Kidney epithelial cell (primary cell): ENCODE data around the gene ATP5F1A. TPM values are rescaled to one million over a fixed set of nuclear protein-coding genes. Genes with fewer than 3 reads are reported as not detected.

Experiments used
- DNase-seq: peaks from one replicate; pipeline ENCODE4 v3.0.0-alpha.2; 2010; ENCODE audit warnings: low read depth
- H3K27me3 ChIP-seq: 2 replicates; pipeline ENCODE4 v1.6.0; 2011; ENCODE audit warnings: low read length; ENCODE audit not compliant: control insufficient read depth, insufficient read depth
- H3K36me3 ChIP-seq: 2 replicates; pipeline ENCODE4 v1.5.1; 2011; ENCODE audit warnings: low read length; ENCODE audit not compliant: control insufficient read depth, insufficient read depth
- H3K4me3 ChIP-seq: 2 replicates; pipeline ENCODE4 v1.5.1; 2011; ENCODE audit warnings: low read depth, mild to moderate bottlenecking, control low read depth, low read length
- total RNA-seq: library from RNA; depleted of rRNA; stranded (reverse); fragments of >200 nt; gene quantifications from 2 replicates; pipeline ENCODE4 v1.2.3, GENCODE V29; 2015
- TF ChIP-seq, protein P1 (sequence below): IDR thresholded peaks from 2 replicates; pipeline ENCODE4 v1.5.1; 2011; ENCODE audit warnings: mild to moderate bottlenecking, moderate library complexity, low read length, control low read depth, inconsistent platforms; ENCODE audit not compliant: insufficient read depth, poor library complexity, severe bottlenecking

ATP5F1A gene
- total RNA-seq, 1 donor from 2014 or later, result 364 TPM

DNA sequence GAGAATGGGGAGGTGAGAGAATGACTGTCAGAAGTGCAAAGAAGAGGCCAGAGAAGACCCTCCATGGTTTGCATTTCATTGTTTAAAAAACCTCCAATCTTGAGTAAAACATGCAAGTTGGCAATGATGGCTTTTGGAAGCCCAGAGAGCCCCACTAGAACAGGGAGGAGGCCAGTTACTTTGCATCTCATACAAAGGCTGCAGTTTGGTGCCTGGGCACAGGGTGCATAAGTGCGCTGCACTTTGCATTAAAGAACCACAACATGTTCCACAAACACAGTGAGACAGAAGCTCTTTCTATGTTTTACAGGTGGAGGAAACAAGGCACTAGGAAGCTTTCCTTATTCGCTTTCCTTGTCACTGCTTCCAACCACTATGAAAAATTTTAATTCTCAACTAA, 51.4 kb downstream of the ATP5F1A start:
- no peaks in the 10 kb centered on the region for H3K27me3 ChIP-seq
- TF ChIP-seq, protein P1, sequence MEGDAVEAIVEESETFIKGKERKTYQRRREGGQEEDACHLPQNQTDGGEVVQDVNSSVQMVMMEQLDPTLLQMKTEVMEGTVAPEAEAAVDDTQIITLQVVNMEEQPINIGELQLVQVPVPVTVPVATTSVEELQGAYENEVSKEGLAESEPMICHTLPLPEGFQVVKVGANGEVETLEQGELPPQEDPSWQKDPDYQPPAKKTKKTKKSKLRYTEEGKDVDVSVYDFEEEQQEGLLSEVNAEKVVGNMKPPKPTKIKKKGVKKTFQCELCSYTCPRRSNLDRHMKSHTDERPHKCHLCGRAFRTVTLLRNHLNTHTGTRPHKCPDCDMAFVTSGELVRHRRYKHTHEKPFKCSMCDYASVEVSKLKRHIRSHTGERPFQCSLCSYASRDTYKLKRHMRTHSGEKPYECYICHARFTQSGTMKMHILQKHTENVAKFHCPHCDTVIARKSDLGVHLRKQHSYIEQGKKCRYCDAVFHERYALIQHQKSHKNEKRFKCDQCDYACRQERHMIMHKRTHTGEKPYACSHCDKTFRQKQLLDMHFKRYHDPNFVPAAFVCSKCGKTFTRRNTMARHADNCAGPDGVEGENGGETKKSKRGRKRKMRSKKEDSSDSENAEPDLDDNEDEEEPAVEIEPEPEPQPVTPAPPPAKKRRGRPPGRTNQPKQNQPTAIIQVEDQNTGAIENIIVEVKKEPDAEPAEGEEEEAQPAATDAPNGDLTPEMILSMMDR, result no peak
- H3K4me3 ChIP-seq, result no peak overlapping the region
- DNase-seq, result no peak
- H3K36me3 ChIP-seq, result no peaks in the 10 kb centered on the region

DNA sequence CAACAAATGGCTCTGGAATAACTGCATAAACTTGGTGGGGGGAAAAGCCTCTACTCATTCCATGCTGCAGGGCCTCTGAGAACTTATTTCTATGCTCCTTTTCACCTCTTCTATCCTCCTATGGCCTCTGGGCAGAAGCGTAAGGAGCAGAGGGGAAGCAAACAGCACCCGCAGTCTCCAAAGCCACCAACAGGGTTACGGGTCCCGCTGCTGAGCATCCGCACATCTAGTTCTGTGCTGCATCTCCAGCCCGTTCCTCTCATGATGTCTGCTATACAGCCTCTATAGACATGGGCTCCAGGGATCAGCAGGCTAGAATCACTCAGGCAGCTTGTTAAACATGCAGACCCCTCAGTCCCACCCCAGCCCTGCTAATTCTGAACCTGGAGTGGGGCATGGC, 52.0 kb downstream of the ATP5F1A start:
- Histone ChIP-seq H3K27me3 (no peaks in the 10 kb centered on the region), H3K36me3 (no peaks in the 10 kb centered on the region), H3K4me3 (no peak overlapping the region)
- DNase-seq, result no peak
- TF ChIP-seq, protein P1, result no peak

DNA sequence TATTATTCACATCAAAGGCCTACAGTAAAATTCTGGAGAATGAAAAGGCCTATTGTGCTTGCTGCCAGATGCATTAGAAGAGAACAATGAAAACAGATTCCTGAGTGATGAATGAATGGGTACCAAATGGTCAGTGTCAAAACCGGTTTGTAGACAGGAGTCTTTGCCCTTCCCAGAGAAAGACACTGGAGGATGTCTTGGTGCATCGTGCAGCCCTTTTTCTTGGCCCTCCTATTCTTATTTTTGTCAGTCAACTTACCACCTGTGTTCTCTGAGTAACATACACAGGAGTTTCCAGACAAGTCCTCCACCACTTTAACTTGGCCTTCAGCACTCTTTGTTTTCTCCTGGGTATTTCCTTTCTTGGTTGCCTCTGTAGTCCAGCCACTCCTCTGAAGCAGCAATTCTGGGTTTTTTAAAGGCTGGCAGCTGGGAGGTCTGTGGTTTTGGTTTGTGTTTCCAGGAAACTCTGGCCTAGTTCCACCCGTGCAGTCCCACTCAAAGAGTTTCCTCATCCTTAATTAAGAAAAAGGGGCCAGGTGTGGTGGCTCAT, 55.4 kb downstream of the ATP5F1A start:
- peak; percentile 35 for DNase-seq
- no peaks in the 10 kb centered on the region for H3K36me3 ChIP-seq
- TF ChIP-seq, protein P1, result no peak
- no peak overlapping the region for H3K4me3 ChIP-seq
- no peaks in the 10 kb centered on the region for H3K27me3 ChIP-seq

DNA sequence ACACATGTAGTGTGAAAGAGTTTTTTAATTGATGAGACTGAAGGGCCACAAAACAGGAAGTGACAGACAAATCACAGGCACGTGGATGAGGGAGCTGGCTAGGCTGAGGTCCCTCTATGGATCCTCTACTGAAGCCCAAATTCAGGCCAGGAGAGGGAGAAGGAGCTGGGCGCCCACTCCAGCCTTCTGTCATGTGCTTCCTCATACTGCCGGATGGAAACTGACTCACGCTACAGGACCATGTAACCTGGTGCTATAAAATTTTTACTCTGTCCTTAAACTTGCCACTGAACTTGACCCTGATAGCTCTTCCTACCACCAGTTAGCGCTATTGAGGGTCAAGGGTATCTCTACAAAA, 57.4 kb downstream of the ATP5F1A start:
- DNase-seq, result no peak
- Histone ChIP-seq H3K27me3 (no peaks in the 10 kb centered on the region), H3K4me3 (no peak overlapping the region), H3K36me3 (no peaks in the 10 kb centered on the region)
- TF ChIP-seq, protein P1, result no peak

DNA sequence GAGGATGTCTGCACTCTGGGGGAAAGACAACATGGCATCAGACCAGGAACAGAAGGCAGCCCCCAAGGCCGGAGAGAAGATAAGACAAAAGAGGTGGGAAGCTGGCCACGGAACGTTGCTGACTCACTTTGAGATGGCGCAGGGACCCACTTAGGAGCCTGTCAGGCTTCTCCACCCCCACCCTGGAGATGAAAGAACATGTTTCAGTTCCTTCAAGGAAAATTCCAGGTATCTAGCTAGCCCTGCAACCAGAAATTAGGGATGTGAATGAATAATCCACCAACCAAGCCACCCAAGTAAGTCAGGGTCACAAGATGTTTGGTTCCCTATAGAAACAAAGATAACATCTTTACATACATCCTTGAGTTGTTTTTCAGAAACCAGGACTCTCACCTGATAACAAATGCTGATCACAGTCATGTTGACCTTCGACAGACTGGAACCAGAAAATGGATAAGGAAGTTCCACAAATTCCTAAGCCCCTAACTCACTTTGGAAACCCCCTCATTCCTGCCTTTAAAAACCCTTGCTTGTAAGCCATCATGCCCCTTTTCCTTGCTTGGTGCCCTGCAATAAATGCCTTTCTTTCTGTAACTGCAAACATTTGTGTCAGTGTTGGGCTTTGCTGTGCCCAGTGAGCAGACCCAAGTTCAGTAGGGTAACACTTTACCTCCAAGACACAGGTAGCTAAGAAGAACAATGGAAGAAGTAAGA, 57.9 kb downstream of the ATP5F1A start:
- Histone ChIP-seq H3K4me3 (no peak overlapping the region), H3K27me3 (no peaks in the 10 kb centered on the region), H3K36me3 (no peaks in the 10 kb centered on the region)
- DNase-seq, result no peak
- TF ChIP-seq, protein P1, result no peak
